Naive thymus-derived CD4-positive, alpha-beta T cell (primary cell): ENCODE results near the gene SHISA8. TPM values are rescaled to one million over a fixed set of nuclear protein-coding genes. Genes with fewer than 3 reads are reported as not detected.
A peak's percentile ranks its signal among the peaks of the same experiment; 100 is the strongest.

ENCODE experiments used
- ATAC-seq: fragments of 150-1000 bp; cut with Tn5 transposase; 2 replicates; pipeline ENCODE4 v1.10.0; 2021; ENCODE audit warnings: mild to moderate bottlenecking, moderate library complexity
- CTCF ChIA-PET: fragments of 350-600 bp; sonication (Branson Sonifier 250); formaldehyde crosslinking; loops from one replicate; lab custom pipeline; 2021; ENCODE audit warnings: antibody characterized with exemption; lab: Charles Lee
- POLR2A ChIA-PET: fragments of 350-600 bp; sonication (Branson Sonifier 250); formaldehyde crosslinking; loops from one replicate; lab custom pipeline; 2021; ENCODE audit warnings: antibody characterized with exemption, inconsistent platforms; lab: Charles Lee
- DNase-seq, 9 donors: peaks; one replicate each; pipeline versions ENCODE4 v3.0.0 to v3.0.0-alpha.2; 2020 to 2022; ENCODE audit warnings: mixed read lengths in 1 of 9
- H3K27ac ChIP-seq: one replicate; pipeline ENCODE4 v1.7.0; 2013; ENCODE audit warnings: mild to moderate bottlenecking, low read depth, low read length, moderate library complexity
- H3K27me3 ChIP-seq, 2 donors: one replicate each; pipeline ENCODE4 v1.7.0; 2013; ENCODE audit warnings: low read length in 2 of 2, mild to moderate bottlenecking in 2 of 2, moderate library complexity in 2 of 2; ENCODE audit not compliant: control insufficient read depth in 2 of 2, insufficient read depth in 2 of 2
- H3K36me3 ChIP-seq, 3 experiments: 1 replicate in 2 of 3; 2 replicates in 1 of 3; pipeline ENCODE4 v1.7.0; 2013; ENCODE audit warnings: low read length in 3 of 3, mild to moderate bottlenecking in 3 of 3, moderate library complexity in 1 of 3; ENCODE audit not compliant: insufficient read depth in 3 of 3, control insufficient read depth in 2 of 3
- H3K4me1 ChIP-seq, 2 donors: one replicate each; pipeline ENCODE4 v1.7.0; 2013; ENCODE audit warnings: low read length in 2 of 2, mild to moderate bottlenecking in 2 of 2, moderate library complexity in 1 of 2; ENCODE audit not compliant: control insufficient read depth in 2 of 2, insufficient read depth in 2 of 2
- H3K4me3 ChIP-seq: 2 replicates; pipeline ENCODE4 v1.7.0; 2013; ENCODE audit warnings: mild to moderate bottlenecking, low read length
- H3K9me3 ChIP-seq, 3 experiments: 1 replicate in 2 of 3; 2 replicates in 1 of 3; pipeline ENCODE4 v1.7.0; 2013; ENCODE audit warnings: low read length in 3 of 3; ENCODE audit not compliant: control insufficient read depth in 2 of 3
- H3K27ac Mint-ChIP-seq, 9 donors: one replicate each; pipeline ENCODE4 v1.8.0; 2020 to 2022; ENCODE audit warnings: mixed read lengths in 9 of 9, mild to moderate bottlenecking in 8 of 9, moderate library complexity in 5 of 9, inconsistent platforms in 2 of 9
- H3K27me3 Mint-ChIP-seq, 5 donors: one replicate each; pipeline ENCODE4 v1.8.0; 2021 to 2022; ENCODE audit warnings: mixed read lengths in 5 of 5, mild to moderate bottlenecking in 1 of 5
- H3K36me3 Mint-ChIP-seq, 5 donors: one replicate each; pipeline ENCODE4 v1.8.0; 2020 to 2022; ENCODE audit warnings: mixed read lengths in 5 of 5, mild to moderate bottlenecking in 3 of 5, inconsistent platforms in 1 of 5
- H3K4me1 Mint-ChIP-seq, 7 donors: one replicate each; pipeline ENCODE4 v1.8.0; 2020 to 2022; ENCODE audit warnings: mixed read lengths in 7 of 7, mild to moderate bottlenecking in 3 of 7, inconsistent platforms in 1 of 7
- H3K4me3 Mint-ChIP-seq, 10 donors: one replicate each; pipeline ENCODE4 v1.8.0; 2020 to 2022; ENCODE audit warnings: mild to moderate bottlenecking in 10 of 10, mixed read lengths in 10 of 10, moderate library complexity in 6 of 10, inconsistent platforms in 2 of 10
- H3K9me3 Mint-ChIP-seq, 11 donors: one replicate each; pipeline ENCODE4 v1.8.0; 2020 to 2022; ENCODE audit warnings: mixed read lengths in 11 of 11, mild to moderate bottlenecking in 4 of 11, inconsistent platforms in 1 of 11, moderate library complexity in 1 of 11
- intact Hi-C, 2 donors: fragments of 100-400 bp; cut with micrococcal nuclease; formaldehyde crosslinking; loops; one replicate each; pipeline ENCODE4 v1.15.1; 2023
- polyA plus RNA-seq, 2 donors: library from polyadenylated mRNA; unstranded; fragments of 300-500 nt; fragmentation: Illumina TruSeq; gene quantifications; one replicate each; pipeline ENCODE4 v1.2.3, GENCODE V29; 2021
- total RNA-seq, 6 experiments: library from RNA in 5 of 6; stranded (reverse) in 5 of 6; gene quantifications; 1 replicate in 5 of 6; 2 replicates in 1 of 6; pipeline ENCODE4 v1.2.3 and lab custom pipeline; 2021 to 2026

SHISA8 gene
- total and polyA plus RNA-seq, 7 experiments from 2014 or later, result 0.34 to 0.58 (median 0.54) TPM; not detected in 4

- peaks cover 0 to 5% (median 0%) of the 10 kb centered on the region in 5 donors for H3K36me3 Mint-ChIP-seq
- ATAC-seq (no peak), DNase-seq (no peak)
- Histone ChIP-seq H3K4me1 (peaks cover 12 to 16% of the 10 kb centered on the region in 2 donors), H3K4me3 (no peak overlapping the region), H3K36me3 (no peaks in the 10 kb centered on the region), H3K9me3 (no peaks in the 10 kb centered on the region), H3K27ac (no peak overlapping the region), H3K27me3 (peaks cover 7 to 17% of the 10 kb centered on the region in 2 donors)
- H3K4me1 Mint-ChIP-seq, result peaks cover 4 to 34% (median 27%) of the 10 kb centered on the region in 7 donors
- ChIA-PET POLR2A (interaction anchor here (0.6 to 1.0 kb wide), 2 partner anchors 80 to 745 kb away, joined by 3 to 5 read pairs; partner anchors contain the start of gene SREBF2), CTCF (interaction anchor here (0.9 to 1.5 kb wide), 3 partner anchors 13 to 51 kb away, joined by 3 to 5 read pairs (median 4); no protein-coding TSS in a partner anchor)
- H3K27ac Mint-ChIP-seq, result peak overlapping the region in 2 of 9 donors; percentile 21 to 65
- intact Hi-C loops, result no loop called here
- H3K4me3 Mint-ChIP-seq, result peak overlapping the region in 8 of 10 donors; percentile 19 to 83 (median 64)
- peaks cover 30 to 67% (median 40%) of the 10 kb centered on the region in 5 donors for H3K27me3 Mint-ChIP-seq
- peaks cover 0 to 2% (median 0%) of the 10 kb centered on the region in 11 donors for H3K9me3 Mint-ChIP-seq
Measured at GRCh38 chr22:41913040-41913719, 1.7 kb downstream of the SHISA8 start.

- no peak for DNase-seq
- Mint-ChIP-seq H3K9me3 (peaks cover 0 to 2% (median 0%) of the 10 kb centered on the region in 11 donors), H3K4me1 (peaks cover 4 to 35% (median 29%) of the 10 kb centered on the region in 7 donors), H3K27ac (no peak overlapping the region), H3K4me3 (peak overlapping the region in 7 of 10 donors; percentile 19 to 83 (median 56)), H3K36me3 (peaks cover 0 to 5% (median 0%) of the 10 kb centered on the region in 5 donors), H3K27me3 (peaks cover 30 to 66% (median 40%) of the 10 kb centered on the region in 5 donors)
- ATAC-seq, result no peak
- Histone ChIP-seq H3K36me3 (no peaks in the 10 kb centered on the region), H3K4me3 (no peak overlapping the region), H3K4me1 (peaks cover 17 to 20% of the 10 kb centered on the region in 2 donors), H3K27me3 (peaks cover 7 to 17% of the 10 kb centered on the region in 2 donors), H3K9me3 (no peaks in the 10 kb centered on the region), H3K27ac (no peak overlapping the region)
- CTCF ChIA-PET, result interaction anchor here (0.9 to 1.5 kb wide), 3 partner anchors 13 to 50 kb away, joined by 3 to 5 read pairs (median 4); no protein-coding TSS in a partner anchor
- intact Hi-C loops, result no loop called here
- POLR2A ChIA-PET, result interaction anchor here (0.6 to 1.0 kb wide), 2 partner anchors 80 to 746 kb away, joined by 3 to 5 read pairs; partner anchors contain the start of gene SREBF2
Measured at GRCh38 chr22:41912338-41913039, 2.4 kb downstream of the SHISA8 start.

GRCh38 chr22:41911001-41911611 lies 3.8 kb downstream of the SHISA8 start:
- Mint-ChIP-seq H3K9me3 (peaks cover 0 to 2% (median 0%) of the 10 kb centered on the region in 11 donors), H3K4me1 (peaks cover 4 to 32% (median 26%) of the 10 kb centered on the region in 7 donors), H3K27me3 (peaks cover 27 to 52% (median 35%) of the 10 kb centered on the region in 5 donors), H3K36me3 (peaks cover 0 to 7% (median 0%) of the 10 kb centered on the region in 5 donors), H3K4me3 (peak overlapping the region; percentile 60 to 85 (median 68)), H3K27ac (no peak overlapping the region)
- peak overlapping the region; percentile 27 for H3K4me3 ChIP-seq
- CTCF ChIA-PET, result no interaction called here
- DNase-seq, result no peak
- intact Hi-C loops, result loop anchor here (2.0 kb wide), 2 partner anchors 14 to 30 kb away; no protein-coding TSS in a partner anchor
- H3K9me3 ChIP-seq, result no peaks in the 10 kb centered on the region
- peaks cover 7 to 17% of the 10 kb centered on the region in 2 donors for H3K27me3 ChIP-seq
- H3K27ac ChIP-seq, result no peak overlapping the region
- H3K36me3 ChIP-seq, result no peaks in the 10 kb centered on the region
- POLR2A ChIA-PET, result no interaction called here
- ATAC-seq, result no peak
- peaks cover 19 to 20% of the 10 kb centered on the region in 2 donors for H3K4me1 ChIP-seq

DNA sequence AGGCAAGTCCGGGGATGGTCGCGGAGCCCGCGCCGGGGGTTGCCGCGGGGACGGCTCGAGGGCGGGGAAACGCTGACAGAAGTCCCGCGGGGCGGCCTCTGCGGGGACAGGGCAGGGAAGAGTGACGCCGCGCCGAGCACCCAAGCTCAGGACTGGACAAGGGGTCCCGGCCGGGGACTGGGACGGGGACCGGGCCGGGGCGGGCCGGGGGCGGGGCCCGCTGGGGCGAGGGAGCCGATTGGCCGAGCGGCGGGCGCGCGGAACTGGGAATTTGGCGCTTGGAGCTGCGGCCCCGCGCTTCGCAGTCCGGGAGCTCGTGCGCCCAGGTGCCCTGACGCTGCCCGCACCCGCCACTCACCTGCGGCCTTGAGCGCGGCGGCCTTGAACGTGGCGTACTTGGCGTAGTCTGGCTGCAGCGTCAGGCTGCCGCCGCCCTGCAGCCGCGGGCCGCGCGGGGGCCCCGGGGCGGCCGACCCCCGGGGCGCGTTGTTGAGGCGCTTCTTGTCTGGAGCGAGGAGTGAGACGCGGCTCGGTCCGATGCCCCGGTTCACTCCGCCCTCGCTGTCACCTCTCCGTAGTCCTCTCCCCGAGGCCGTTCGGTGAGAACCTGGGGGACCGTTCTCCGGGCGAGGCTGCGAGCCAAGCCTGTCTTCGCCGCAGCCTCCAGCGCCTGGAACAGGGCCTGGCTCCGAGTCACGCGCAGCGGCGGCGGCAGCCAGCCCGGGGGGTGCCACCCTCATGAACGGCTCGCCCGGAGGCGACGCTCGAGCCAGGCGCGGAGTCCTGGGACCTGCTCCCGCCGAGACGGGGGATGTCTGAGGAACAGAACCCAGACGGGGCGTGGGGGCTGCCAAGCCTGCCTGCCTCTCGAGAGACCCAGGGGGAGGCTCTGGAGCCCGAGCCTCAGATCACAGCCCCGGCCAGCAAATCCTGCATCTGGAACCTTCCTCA lies 4.5 kb downstream of the SHISA8 start:
- CTCF ChIA-PET, result interaction anchor here (0.5 kb wide), 1 partner anchor 14 kb away, joined by 5 read pairs; no protein-coding TSS in a partner anchor
- no peaks in the 10 kb centered on the region for H3K9me3 ChIP-seq

DNA sequence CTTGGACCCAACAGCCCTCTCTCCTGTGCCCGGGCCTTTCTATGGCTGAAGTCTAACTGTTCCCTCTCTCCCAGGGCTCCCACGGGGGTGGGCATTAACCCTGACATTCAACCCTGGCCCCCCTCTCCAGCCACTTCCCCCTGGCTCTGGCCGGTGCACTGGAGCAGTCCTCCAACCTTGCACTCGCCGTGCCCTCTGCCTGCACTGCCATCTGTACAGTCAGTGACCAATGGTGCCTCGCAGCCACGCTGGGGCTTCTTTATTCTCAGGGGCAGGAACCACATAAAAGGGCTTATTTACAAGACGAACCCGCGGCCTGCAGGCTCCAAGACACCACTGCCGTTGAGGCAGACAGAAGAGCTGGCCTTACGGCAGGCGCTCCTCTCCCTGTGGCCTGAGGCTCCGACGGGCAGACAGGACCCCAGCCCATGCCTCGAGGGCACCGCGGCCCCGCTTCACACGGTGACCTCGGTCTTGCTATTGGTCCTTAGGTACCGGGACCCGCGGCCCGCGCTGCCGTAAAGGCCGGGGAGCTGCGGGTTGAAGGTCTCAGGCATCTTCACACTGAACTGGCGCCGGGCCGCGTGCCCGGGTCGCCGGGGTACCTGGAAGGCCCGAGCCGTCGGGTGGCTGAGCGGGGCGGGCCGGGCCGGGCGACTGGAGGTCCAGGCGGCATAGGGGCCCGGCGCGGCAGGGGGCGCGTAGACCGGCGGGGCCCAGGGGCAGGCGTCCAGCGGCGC lies 5.4 kb downstream of the SHISA8 start:
- intact Hi-C loops, result loop anchor here (2.0 to 5.0 kb wide), 3 partner anchors 15 to 37 kb away; no protein-coding TSS in a partner anchor
- H3K27me3 Mint-ChIP-seq, result peaks cover 25 to 41% (median 26%) of the 10 kb centered on the region in 5 donors
- H3K4me3 Mint-ChIP-seq, result peak overlapping the region in 9 of 10 donors; percentile 4 to 83 (median 47)
- H3K36me3 Mint-ChIP-seq, result peaks cover 0 to 7% (median 0%) of the 10 kb centered on the region in 5 donors
- Histone ChIP-seq H3K36me3 (peaks cover 0 to 14% (median 0%) of the 10 kb centered on the region in 3 experiments), H3K9me3 (no peaks in the 10 kb centered on the region), H3K27me3 (peaks cover 7 to 17% of the 10 kb centered on the region in 2 donors), H3K27ac (no peak overlapping the region), H3K4me1 (peaks cover 14 to 19% of the 10 kb centered on the region in 2 donors), H3K4me3 (no peak overlapping the region)
- ATAC-seq (no peak), DNase-seq (no peak)
- CTCF ChIA-PET, result interaction anchor here (0.5 kb wide), 1 partner anchor 15 kb away, joined by 5 read pairs; no protein-coding TSS in a partner anchor
- H3K27ac Mint-ChIP-seq, result peak overlapping the region in 1 of 9 donors; percentile 67
- H3K9me3 Mint-ChIP-seq, result peaks cover 0 to 2% (median 0%) of the 10 kb centered on the region in 11 donors
- POLR2A ChIA-PET, result interaction anchor here (1.4 kb wide), 1 partner anchor 19 kb away, joined by 6 read pairs; no protein-coding TSS in a partner anchor
- peaks cover 4 to 27% (median 25%) of the 10 kb centered on the region in 7 donors for H3K4me1 Mint-ChIP-seq

More for the DNA sequence above, 4.5 kb downstream of the SHISA8 start:
- H3K4me1 ChIP-seq, result peaks cover 16 to 19% of the 10 kb centered on the region in 2 donors
- DNase-seq (peak in 6 of 9 donors; percentile 31 to 44 (median 35)), ATAC-seq (peak; percentile 47)
- peaks cover 7 to 17% of the 10 kb centered on the region in 2 donors for H3K27me3 ChIP-seq
- peak overlapping the region; percentile 27 for H3K4me3 ChIP-seq
- H3K9me3 Mint-ChIP-seq, result peaks cover 0 to 2% (median 0%) of the 10 kb centered on the region in 11 donors
- H3K36me3 Mint-ChIP-seq, result peaks cover 0 to 7% (median 0%) of the 10 kb centered on the region in 5 donors
- H3K27me3 Mint-ChIP-seq, result peaks cover 25 to 45% (median 27%) of the 10 kb centered on the region in 5 donors
- H3K27ac Mint-ChIP-seq, result no peak overlapping the region
- peaks cover 4 to 27% (median 25%) of the 10 kb centered on the region in 7 donors for H3K4me1 Mint-ChIP-seq
- no peak overlapping the region for H3K27ac ChIP-seq
- intact Hi-C loops, result loop anchor here (2.0 kb wide), 2 partner anchors 14 to 30 kb away; no protein-coding TSS in a partner anchor
- H3K36me3 ChIP-seq, result peaks cover 0 to 6% (median 0%) of the 10 kb centered on the region in 3 experiments
- POLR2A ChIA-PET, result interaction anchor here (1.4 kb wide), 1 partner anchor 20 kb away, joined by 6 read pairs; no protein-coding TSS in a partner anchor
- peak overlapping the region in 7 of 10 donors; percentile 44 to 85 (median 67) for H3K4me3 Mint-ChIP-seq
